IMR-90 (cell line): ENCODE data around the gene KCNMB2. TPM values are rescaled to one million over a fixed set of nuclear protein-coding genes. Genes with fewer than 3 reads are reported as not detected.

Experiments used
- ATAC-seq: fragments of 200-7000 bp; cut with Tn5 transposase; 2 replicates; pipeline ENCODE4 v1.9.1; 2020; ENCODE audit warnings: low read depth, mild to moderate bottlenecking, moderate library complexity
- BruUV-seq: library from RNA; stranded (reverse); fragments of 400-500 nt; replicated peaks from 2 replicates; lab custom pipeline; 2021; lab: Mats Ljungman, UMichigan
- CTCF ChIA-PET: fragments of 300-600 bp; formaldehyde crosslinking; extraction: SDS; loops from one replicate; lab custom pipeline; 2021; ENCODE audit warnings: antibody characterized with exemption; lab: Yijun Ruan, JAX
- POLR2A ChIA-PET: fragments of 300-600 bp; sonication (Branson Sonifier 250); formaldehyde crosslinking; loops from one replicate; lab custom pipeline; 2022; ENCODE audit warnings: antibody characterized with exemption; ENCODE audit not compliant: unreplicated experiment; lab: Charles Lee
- DNase-seq: peaks from one replicate; pipeline ENCODE4 v3.0.0; 2013
- H2AFZ ChIP-seq: replicated peaks from 2 replicates; pipeline ENCODE3; 2013; ENCODE audit warnings: low read length, mild to moderate bottlenecking; ENCODE audit not compliant: poor library complexity
- H2AK5ac ChIP-seq: 2 replicates; pipeline ENCODE4 v1.6.1; 2013; ENCODE audit warnings: low read depth, low read length, inconsistent platforms
- H2AK9ac ChIP-seq: replicated peaks from 2 replicates; pipeline ENCODE3; 2013; ENCODE audit warnings: mild to moderate bottlenecking, low read depth, low read length, moderate library complexity; ENCODE audit not compliant: poor library complexity
- H2BK120ac ChIP-seq: 2 replicates; pipeline ENCODE4 v1.6.1; 2013; ENCODE audit warnings: low read depth, low read length, inconsistent platforms
- H2BK15ac ChIP-seq: 3 replicates; pipeline ENCODE4 v1.6.1; 2013; ENCODE audit warnings: low read depth, low read length, inconsistent platforms
- H2BK20ac ChIP-seq: 2 replicates; pipeline ENCODE4 v1.6.1; 2013; ENCODE audit warnings: low read depth, mild to moderate bottlenecking, inconsistent platforms, low read length, moderate library complexity
- H2BK5ac ChIP-seq: 2 replicates; pipeline ENCODE4 v1.6.1; 2013; ENCODE audit warnings: mild to moderate bottlenecking, low read depth, low read length, inconsistent platforms; ENCODE audit not compliant: poor library complexity, severe bottlenecking
- H3K14ac ChIP-seq: replicated peaks from 2 replicates; pipeline ENCODE4 v1.6.1; 2013; ENCODE audit warnings: low read depth, low read length, inconsistent platforms
- H3K18ac ChIP-seq: 2 replicates; pipeline ENCODE4 v1.6.1; 2013; ENCODE audit warnings: low read depth, low read length, control low read depth
- H3K23ac ChIP-seq: 2 replicates; pipeline ENCODE4 v1.6.1; 2013; ENCODE audit warnings: low read depth, low read length, inconsistent platforms
- H3K27ac ChIP-seq: 2 replicates; pipeline ENCODE4 v1.5.1; 2013; ENCODE audit warnings: mild to moderate bottlenecking, control low read depth, low read length; ENCODE audit not compliant: insufficient read depth
- H3K27me3 ChIP-seq: 2 replicates; pipeline ENCODE4 v1.6.1; 2013; ENCODE audit warnings: low read length; ENCODE audit not compliant: control insufficient read depth, insufficient read depth
- H3K36me3 ChIP-seq: 2 replicates; pipeline ENCODE4 v1.6.1; 2013; ENCODE audit warnings: low read length, mixed read lengths; ENCODE audit not compliant: control insufficient read depth, insufficient read depth
- H3K4ac ChIP-seq: 2 replicates; pipeline ENCODE4 v1.6.1; 2013; ENCODE audit warnings: low read depth, low read length, inconsistent platforms
- H3K4me1 ChIP-seq: 2 replicates; pipeline ENCODE4 v1.6.1; 2013; ENCODE audit warnings: low read length, mixed read lengths; ENCODE audit not compliant: control insufficient read depth, insufficient read depth
- H3K4me2 ChIP-seq: 2 replicates; pipeline ENCODE4 v1.6.1; 2013; ENCODE audit warnings: low read depth, mild to moderate bottlenecking, control low read depth, low read length, moderate library complexity
- H3K4me3 ChIP-seq: 2 replicates; pipeline ENCODE4 v1.5.1; 2013; ENCODE audit warnings: low read depth, mild to moderate bottlenecking, control low read depth, low read length, moderate library complexity; ENCODE audit not compliant: insufficient read depth
- H3K56ac ChIP-seq: 2 replicates; pipeline ENCODE4 v1.6.1; 2013; ENCODE audit warnings: low read length, inconsistent platforms; ENCODE audit not compliant: insufficient read depth; ENCODE audit errors: extremely low read depth
- H3K79me1 ChIP-seq, 2 experiments: 2 replicates each; pipeline ENCODE4 v1.6.1; 2013; ENCODE audit warnings: low read length in 2 of 2, inconsistent platforms in 1 of 2, low read depth in 1 of 2
- H3K9ac ChIP-seq: 2 replicates; pipeline ENCODE4 v1.6.1; 2013; ENCODE audit warnings: low read depth, low read length, control low read depth
- H3K9me1 ChIP-seq: 2 replicates; pipeline ENCODE4 v1.6.1; 2013; ENCODE audit warnings: low read length, inconsistent platforms; ENCODE audit not compliant: insufficient read depth
- H3K9me3 ChIP-seq: 2 replicates; pipeline ENCODE4 v1.6.1; 2013; ENCODE audit warnings: low read length; ENCODE audit not compliant: control insufficient read depth, insufficient read depth
- H4K20me1 ChIP-seq: 2 replicates; pipeline ENCODE4 v1.6.1; 2013; ENCODE audit warnings: low read length, inconsistent platforms; ENCODE audit not compliant: insufficient read depth
- H4K5ac ChIP-seq: 2 replicates; pipeline ENCODE4 v1.6.1; 2013; ENCODE audit warnings: mild to moderate bottlenecking, low read depth, low read length, control low read depth
- H4K8ac ChIP-seq, 2 experiments: 2 replicates each; pipeline ENCODE4 v1.6.1; 2013; ENCODE audit warnings: low read depth in 2 of 2, low read length in 2 of 2, control low read depth in 1 of 2, inconsistent platforms in 1 of 2
- H4K91ac ChIP-seq: 2 replicates; pipeline ENCODE4 v1.6.1; 2013; ENCODE audit warnings: low read depth, low read length, inconsistent platforms; ENCODE audit not compliant: insufficient read depth
- BHLHE40 ChIP-seq: fragments of 150-350 bp; IDR thresholded peaks from 2 replicates; pipeline ENCODE4 v1.6.1; 2016; ENCODE audit warnings: mild to moderate bottlenecking, low read depth, low read length
- CEBPB ChIP-seq: IDR thresholded peaks from 2 replicates; pipeline ENCODE4 v1.6.1; 2012; ENCODE audit warnings: low read depth, low read length, improper control_type of control experiment
- CHD1 ChIP-seq: IDR thresholded peaks from 2 replicates; pipeline ENCODE4 v1.6.1; 2012; ENCODE audit warnings: low read depth, low read length, improper control_type of control experiment
- FOS ChIP-seq: fragments of 150-350 bp; IDR thresholded peaks from 2 replicates; pipeline ENCODE4 v1.6.1; 2016; ENCODE audit warnings: low read depth, low read length
- MAFK ChIP-seq: IDR thresholded peaks from 2 replicates; pipeline ENCODE4 v1.6.1; 2012; ENCODE audit warnings: low read depth, low read length, improper control_type of control experiment
- MAZ ChIP-seq: IDR thresholded peaks from 2 replicates; pipeline ENCODE4 v1.6.1; 2012; ENCODE audit warnings: low read depth, mild to moderate bottlenecking, low read length, improper control_type of control experiment, moderate library complexity, borderline replicate concordance
- MXI1 ChIP-seq: IDR thresholded peaks from 2 replicates; pipeline ENCODE4 v1.6.1; 2012; ENCODE audit warnings: low read depth, mild to moderate bottlenecking, low read length, moderate library complexity, borderline replicate concordance
- NFE2L2 ChIP-seq: fragments of 150-350 bp; IDR thresholded peaks from 2 replicates; pipeline ENCODE4 v1.6.1; 2016; ENCODE audit warnings: low read depth, mild to moderate bottlenecking, low read length
- POLR2A ChIP-seq: IDR thresholded peaks from 2 replicates; pipeline ENCODE4 v1.6.1; 2012; ENCODE audit warnings: mild to moderate bottlenecking, low read depth, low read length
- RAD21 ChIP-seq: IDR thresholded peaks from 2 replicates; pipeline ENCODE4 v1.6.1; 2012; ENCODE audit warnings: low read length, improper control_type of control experiment
- RCOR1 ChIP-seq: IDR thresholded peaks from 2 replicates; pipeline ENCODE4 v1.6.1; 2012; ENCODE audit warnings: mild to moderate bottlenecking, low read length, improper control_type of control experiment; ENCODE audit not compliant: insufficient replicate concordance
- RFX5 ChIP-seq: IDR thresholded peaks from 2 replicates; pipeline ENCODE4 v1.8.0; 2012; ENCODE audit warnings: low read depth, mild to moderate bottlenecking, low read length, moderate library complexity
- SMC3 ChIP-seq: fragments of 150-350 bp; IDR thresholded peaks from 2 replicates; pipeline ENCODE4 v1.6.1; 2016; ENCODE audit warnings: low read depth, mild to moderate bottlenecking, antibody characterized with exemption, low read length, moderate library complexity
- USF2 ChIP-seq: fragments of 150-350 bp; IDR thresholded peaks from 2 replicates; pipeline ENCODE4 v1.6.1; 2017; ENCODE audit warnings: mild to moderate bottlenecking, antibody characterized with exemption, low read length, low read depth
- WGBS, 2 experiments: methylation state at CpG; one replicate each; pipeline versions ENCODE4 v1.1.5 to v1.1.7; 2013; ENCODE audit warnings: missing lambda C conversion rate in 2 of 2; ENCODE audit not compliant: insufficient read length in 1 of 2; ENCODE audit errors: extremely low coverage in 2 of 2; 5-methylcytosine and 5-hydroxymethylcytosine counted together
- dilution Hi-C: fragments of 300-500 bp; cut with HindIII; formaldehyde crosslinking; loops from one replicate; pipeline ENCODE4 v1.14.3; 2018; ENCODE audit warnings: low sequenced_read_pairs; ENCODE audit not compliant: unreplicated experiment
- in situ Hi-C: fragments of 300-500 bp; cut with MboI; formaldehyde crosslinking; loops from 3 replicates; pipeline ENCODE4 v1.14.3; 2019; ENCODE audit warnings: low sequenced_read_pairs, inconsistent platforms, mixed read lengths
- intact Hi-C: fragments of 100-400 bp; cut with micrococcal nuclease; formaldehyde crosslinking; loops from 2 replicates; pipeline ENCODE4 v1.10.0; 2022
- polyA plus RNA-seq, 3 experiments: library from polyadenylated mRNA; depleted of rRNA; stranded (reverse); fragments of >200 nt; gene quantifications; 2 replicates each; pipeline ENCODE4 v1.2.3, GENCODE V29; 2012; ENCODE audit warnings: low replicate concordance in 1 of 3
- total RNA-seq: library from RNA; depleted of rRNA; stranded (reverse); fragments of >200 nt; gene quantifications from 2 replicates; pipeline ENCODE4 v1.2.3, GENCODE V29; 2012
- TF ChIP-seq, protein P1 (sequence below): conservative IDR thresholded peaks from 2 replicates; pipeline ENCODE4 v1.5.1; 2012; ENCODE audit warnings: mild to moderate bottlenecking, low read depth, low read length, improper control_type of control experiment
- TF ChIP-seq, protein P2 (sequence below): fragments of 150-350 bp; IDR thresholded peaks from 2 replicates; pipeline ENCODE4 v1.6.1; 2016; ENCODE audit warnings: low read depth, mild to moderate bottlenecking, low read length, moderate library complexity, borderline replicate concordance

The KCNMB2 gene
- total and polyA plus RNA-seq, 2 of the 4 experiments (the other 2 are of a cell fraction): not detected

- in situ Hi-C loops: no loop called here
- ATAC-seq: no peak
Observed at GRCh38 chr3:178532476-178532875, 3.8 kb upstream of the KCNMB2 start.

More at GRCh38 chr3:178532476-178532875, 3.8 kb upstream of the KCNMB2 start:
- Histone ChIP-seq H2BK20ac (no peak overlapping the region), H3K27ac (no peak overlapping the region), H3K9me1 (no peaks in the 10 kb centered on the region), H2BK120ac (no peak overlapping the region), H2BK5ac (no peak overlapping the region), H3K14ac (no peak overlapping the region), H3K4me2 (no peak overlapping the region), H2BK15ac (no peak overlapping the region), H3K4ac (no peak overlapping the region), H3K56ac (no peak overlapping the region), H3K9me3 (no peaks in the 10 kb centered on the region), H3K18ac (no peak overlapping the region), H2AK9ac (no peak overlapping the region), H3K4me3 (no peak overlapping the region), H2AFZ (no peak overlapping the region), H4K20me1 (no peaks in the 10 kb centered on the region), H2AK5ac (no peak overlapping the region), H3K23ac (no peak overlapping the region), H3K4me1 (no peaks in the 10 kb centered on the region), H3K79me1 (no peaks in the 10 kb centered on the region), H4K5ac (no peak overlapping the region), H3K27me3 (peaks cover 9% of the 10 kb centered on the region), H3K9ac (no peak overlapping the region), H4K8ac (no peak overlapping the region), H3K36me3 (no peaks in the 10 kb centered on the region), H4K91ac (no peak overlapping the region)
- intact Hi-C loops (no loop called here), dilution Hi-C loops (no loop called here)
- DNase-seq: no peak
- no CpG with 5 or more reads among the region's 2 CpGs for WGBS, 2 experiments
- POLR2A ChIA-PET: no interaction called here
- no TSS peak for BruUV-seq
- TF ChIP-seq, protein P1, sequence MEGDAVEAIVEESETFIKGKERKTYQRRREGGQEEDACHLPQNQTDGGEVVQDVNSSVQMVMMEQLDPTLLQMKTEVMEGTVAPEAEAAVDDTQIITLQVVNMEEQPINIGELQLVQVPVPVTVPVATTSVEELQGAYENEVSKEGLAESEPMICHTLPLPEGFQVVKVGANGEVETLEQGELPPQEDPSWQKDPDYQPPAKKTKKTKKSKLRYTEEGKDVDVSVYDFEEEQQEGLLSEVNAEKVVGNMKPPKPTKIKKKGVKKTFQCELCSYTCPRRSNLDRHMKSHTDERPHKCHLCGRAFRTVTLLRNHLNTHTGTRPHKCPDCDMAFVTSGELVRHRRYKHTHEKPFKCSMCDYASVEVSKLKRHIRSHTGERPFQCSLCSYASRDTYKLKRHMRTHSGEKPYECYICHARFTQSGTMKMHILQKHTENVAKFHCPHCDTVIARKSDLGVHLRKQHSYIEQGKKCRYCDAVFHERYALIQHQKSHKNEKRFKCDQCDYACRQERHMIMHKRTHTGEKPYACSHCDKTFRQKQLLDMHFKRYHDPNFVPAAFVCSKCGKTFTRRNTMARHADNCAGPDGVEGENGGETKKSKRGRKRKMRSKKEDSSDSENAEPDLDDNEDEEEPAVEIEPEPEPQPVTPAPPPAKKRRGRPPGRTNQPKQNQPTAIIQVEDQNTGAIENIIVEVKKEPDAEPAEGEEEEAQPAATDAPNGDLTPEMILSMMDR: no peak
- TF ChIP-seq POLR2A (no peak), USF2 (no peak), RFX5 (no peak), CHD1 (no peak), MAFK (no peak), MAZ (no peak), MXI1 (no peak), NFE2L2 (no peak), CEBPB (no peak), RCOR1 (no peak), RAD21 (no peak), BHLHE40 (no peak), FOS (no peak), SMC3 (no peak)
- TF ChIP-seq, protein P2, sequence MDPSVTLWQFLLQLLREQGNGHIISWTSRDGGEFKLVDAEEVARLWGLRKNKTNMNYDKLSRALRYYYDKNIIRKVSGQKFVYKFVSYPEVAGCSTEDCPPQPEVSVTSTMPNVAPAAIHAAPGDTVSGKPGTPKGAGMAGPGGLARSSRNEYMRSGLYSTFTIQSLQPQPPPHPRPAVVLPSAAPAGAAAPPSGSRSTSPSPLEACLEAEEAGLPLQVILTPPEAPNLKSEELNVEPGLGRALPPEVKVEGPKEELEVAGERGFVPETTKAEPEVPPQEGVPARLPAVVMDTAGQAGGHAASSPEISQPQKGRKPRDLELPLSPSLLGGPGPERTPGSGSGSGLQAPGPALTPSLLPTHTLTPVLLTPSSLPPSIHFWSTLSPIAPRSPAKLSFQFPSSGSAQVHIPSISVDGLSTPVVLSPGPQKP: no peak
- CTCF ChIA-PET: interaction anchor here (0.8 kb wide), 1 partner anchor 13 kb away, joined by 3 read pairs; no protein-coding TSS in a partner anchor
